GM19468 (cell line): ENCODE results near the gene PARVA.

ENCODE experiments used
- ATAC-seq: cut with Tn5 transposase; IDR thresholded peaks from one replicate; pipeline ENCODE4 v1.9.1; 2021; ENCODE audit warnings: mild to moderate bottlenecking, moderate library complexity, moderate number of reproducible peaks; ENCODE audit not compliant: unreplicated experiment; ENCODE audit errors: extremely low read depth

PARVA gene

DNA sequence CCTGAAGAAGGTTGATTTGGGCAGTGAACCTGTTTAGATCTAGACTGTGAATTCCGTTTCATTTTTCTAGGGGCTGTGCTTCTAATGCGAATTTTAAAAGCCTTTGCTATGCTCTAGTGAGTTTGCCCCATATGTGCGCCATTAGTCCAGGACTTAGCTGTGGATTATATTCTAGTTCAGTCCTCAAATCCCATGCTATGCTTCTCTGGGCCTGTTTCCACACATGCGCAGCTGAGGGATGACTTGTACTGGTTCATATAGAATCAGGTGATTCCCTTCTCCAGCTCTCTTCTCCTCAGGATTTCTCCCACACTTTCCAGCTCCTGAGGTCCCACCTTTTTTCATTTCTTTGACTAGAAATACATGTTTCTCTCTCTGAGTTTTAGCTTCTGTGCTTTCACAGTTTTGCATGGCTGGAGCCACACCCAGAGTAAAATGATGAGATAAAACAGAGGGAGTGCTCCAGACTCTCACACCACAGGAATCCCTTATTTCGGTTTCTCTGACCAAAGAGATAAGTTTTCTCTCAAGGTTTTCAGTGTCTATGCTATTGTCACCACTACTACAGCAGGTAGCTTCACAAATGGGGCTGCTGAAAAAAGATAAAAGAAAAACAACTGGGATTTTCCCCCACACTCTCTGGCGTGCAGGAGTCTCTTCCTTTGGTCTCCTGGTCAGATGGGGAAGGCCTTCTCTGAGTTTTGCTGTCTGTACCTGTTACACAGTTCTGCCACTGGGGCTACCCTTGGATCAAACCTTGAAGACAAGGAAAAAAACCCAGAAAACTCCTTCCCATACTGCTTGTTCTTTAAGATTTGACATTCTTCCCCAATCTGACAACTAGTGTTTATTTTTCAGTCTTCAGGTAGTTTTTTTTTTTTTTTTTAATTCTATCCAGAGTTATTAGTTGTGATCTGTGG lies 200.6 kb downstream of the PARVA start:
- ATAC-seq: no peak

GRCh38 chr11:12581416-12581815 lies 204.0 kb downstream of the PARVA start:
- ATAC-seq: no peak

- no peak for ATAC-seq
Measured at GRCh38 chr11:12581923-12582322, 204.6 kb downstream of the PARVA start.
